HepG2 (cell line): ENCODE results near the gene JOSD1. TPM values are rescaled to one million over a fixed set of nuclear protein-coding genes. Genes with fewer than 3 reads are reported as not detected.

Experiments used
- ETV5 ChIP-seq: IDR thresholded peaks from 2 replicates; pipeline ENCODE4 v1.6.1; 2018; ENCODE audit warnings: missing biosample characterization, missing genetic modification reagents, inconsistent platforms, borderline replicate concordance
- GATAD2A ChIP-seq: IDR thresholded peaks from 2 replicates; pipeline ENCODE4 v1.6.1; 2016
- HNF4A ChIP-seq: sonication (generic); formaldehyde crosslinking; IDR thresholded peaks from 2 replicates; pipeline ENCODE4 v1.4.0; 2020; ENCODE audit warnings: missing genetic modification reagents
- HNF4G ChIP-seq, 2 experiments: sonication (generic) in 1 of 2; formaldehyde crosslinking in 1 of 2; IDR thresholded peaks; 2 replicates each; pipeline versions ENCODE4 v1.4.0 to v1.6.1; 2011 to 2020; ENCODE audit warnings: borderline replicate concordance in 2 of 2, low read depth in 2 of 2, mild to moderate bottlenecking in 2 of 2, low read length in 1 of 2, missing genetic modification reagents in 1 of 2, moderate library complexity in 1 of 2
- HOXA3 ChIP-seq: sonication (generic); formaldehyde crosslinking; IDR thresholded peaks from 2 replicates; pipeline ENCODE4 v1.5.0; 2020; ENCODE audit warnings: missing genetic modification reagents
- LBX2 ChIP-seq: sonication (generic); formaldehyde crosslinking; IDR thresholded peaks from 2 replicates; pipeline ENCODE4 v1.5.0; 2020; ENCODE audit warnings: missing genetic modification reagents, mild to moderate bottlenecking, borderline replicate concordance
- MEIS2 ChIP-seq: sonication (generic); formaldehyde crosslinking; IDR thresholded peaks from 2 replicates; pipeline ENCODE4 v1.9.0; 2021; ENCODE audit warnings: mild to moderate bottlenecking, missing genetic modification reagents
- POLR2A ChIP-seq, 2 experiments: IDR thresholded peaks; 2 replicates each; pipeline ENCODE4 v1.6.1; 2011; ENCODE audit warnings: low read depth in 2 of 2, low read length in 2 of 2, mild to moderate bottlenecking in 1 of 2, moderate library complexity in 1 of 2; ENCODE audit not compliant: insufficient read depth in 1 of 2
- SP140L ChIP-seq: sonication (generic); formaldehyde crosslinking; IDR thresholded peaks from 2 replicates; pipeline ENCODE4 v1.4.0; 2020; ENCODE audit warnings: missing genetic modification reagents, borderline replicate concordance
- SRF ChIP-seq: IDR thresholded peaks from 2 replicates; pipeline ENCODE4 v1.6.1; 2011; ENCODE audit warnings: mild to moderate bottlenecking, low read depth, low read length, moderate library complexity
- THAP7 ChIP-seq: sonication (generic); formaldehyde crosslinking; IDR thresholded peaks from 2 replicates; pipeline ENCODE4 v1.8.1; 2023; ENCODE audit warnings: mild to moderate bottlenecking, missing genetic modification reagents
- ZBTB38 ChIP-seq: sonication (generic); formaldehyde crosslinking; IDR thresholded peaks from 2 replicates; pipeline ENCODE4 v1.5.1; 2020; ENCODE audit warnings: mild to moderate bottlenecking, missing genetic modification reagents
- ZNF263 ChIP-seq: sonication (generic); formaldehyde crosslinking; IDR thresholded peaks from 2 replicates; pipeline ENCODE4 v1.4.0; 2020; ENCODE audit warnings: missing genetic modification reagents
- ZNF564 ChIP-seq: sonication (generic); formaldehyde crosslinking; IDR thresholded peaks from 2 replicates; pipeline ENCODE4 v1.8.1; 2023; ENCODE audit warnings: mild to moderate bottlenecking, missing genetic modification reagents
- ZNF616 ChIP-seq: sonication (generic); formaldehyde crosslinking; IDR thresholded peaks from 2 replicates; pipeline ENCODE4 v1.5.0; 2020; ENCODE audit warnings: low read depth, mild to moderate bottlenecking, missing genetic modification reagents
- ZNF781 ChIP-seq: sonication (generic); formaldehyde crosslinking; IDR thresholded peaks from 2 replicates; pipeline ENCODE4 v1.5.1; 2020; ENCODE audit warnings: borderline replicate concordance, mild to moderate bottlenecking, missing genetic modification reagents; ENCODE audit errors: not compliant biosample characterization
- ZNF792 ChIP-seq: IDR thresholded peaks from 2 replicates; pipeline ENCODE4 v1.6.1; 2016
- polyA plus RNA-seq, 8 experiments: library from polyadenylated mRNA; depleted of rRNA in 3 of 8; stranded (reverse) in 7 of 8; unstranded in 1 of 8; fragments of >200 nt; fragmentation: Illumina TruSeq in 4 of 8; extraction: Trizol in 4 of 8; gene quantifications; 2 replicates each; pipeline versions ENCODE4 v1.2.1 to v1.2.3, GENCODE V29; 2011 to 2016; ENCODE audit warnings: low read depth in 4 of 8, missing spikeins in 1 of 8, mixed read lengths in 1 of 8; ENCODE audit not compliant: insufficient read depth in 1 of 8
- total RNA-seq, 5 experiments: library from RNA; depleted of rRNA; stranded (reverse); fragments of >200 nt; fragmentation: Illumina TruSeq; extraction: Trizol; gene quantifications; 2 replicates each; pipeline ENCODE4 v1.2.3, GENCODE V29; 2016; ENCODE audit warnings: low read depth in 1 of 5
- TF ChIP-seq, protein P1 (sequence below): sonication (generic); formaldehyde crosslinking; IDR thresholded peaks from 2 replicates; pipeline ENCODE4 v1.4.0; 2020; ENCODE audit warnings: mild to moderate bottlenecking, missing genetic modification reagents, borderline replicate concordance
- TF ChIP-seq, protein P2 (sequence below): sonication (generic); formaldehyde crosslinking; IDR thresholded peaks from 2 replicates; pipeline ENCODE4 v1.4.0; 2020; ENCODE audit warnings: mild to moderate bottlenecking, missing genetic modification reagents

The JOSD1 gene
- total and polyA plus RNA-seq, 2 of the 13 experiments (the other 11 are each of a cell fraction or from before 2014, with no cell fraction given), result 31.7 to 38.4 TPM

GRCh38 chr22:38728871-38729796 lies 28.4 kb upstream of the JOSD1 start (continued):
- TF ChIP-seq ZNF564 (CRISPR knock-in tag) (no peak), HOXA3 (CRISPR knock-in tag) (peak; percentile 30; the same call in 1 of the 2 replicates), POLR2A (IDR thresholded peaks at IDR 0.05; ENCODE audit: insufficient read depth in 1 of 2, low read depth in 2 of 2, low read length in 2 of 2) (0 out of 4 replicates have a peak, but pooled peaks of 1 of the 2 experiments have one; percentile 27), HNF4A (CRISPR knock-in tag) (peak; percentile 87), ZNF263 (CRISPR knock-in tag) (0 out of 2 replicates have a peak, but pooled peaks have one; percentile 50), MEIS2 (CRISPR knock-in tag) (0 out of 2 replicates have a peak, but pooled peaks have one; percentile 23), SRF (peak; percentile 69; the same call in 1 of the 2 replicates), ZNF616 (CRISPR knock-in tag) (0 out of 2 replicates have a peak, but pooled peaks have one; percentile 38), SP140L (CRISPR knock-in tag) (no peak), HNF4G (IDR thresholded peaks at IDR 0.05; ENCODE audit: borderline replicate concordance, low read depth, low read length) (peak; percentile 66; the same call in 1 of the 2 replicates), HNF4G (CRISPR knock-in tag; IDR thresholded peaks at IDR 0.05; ENCODE audit: borderline replicate concordance, low read depth) (no peak), ETV5 (CRISPR knock-in tag) (peak; percentile 58; the same call in 1 of the 2 replicates), GATAD2A (no peak), ZNF781 (CRISPR knock-in tag) (no peak), ZNF792 (0 out of 2 replicates have a peak, but pooled peaks have one; percentile 22), THAP7 (CRISPR knock-in tag) (peak; percentile 82; the same call in 1 of the 2 replicates), LBX2 (CRISPR knock-in tag) (0 out of 2 replicates have a peak, but pooled peaks have one; percentile 56), ZBTB38 (CRISPR knock-in tag) (peak; percentile 40; the same call in 1 of the 2 replicates)
- TF ChIP-seq, protein P1, sequence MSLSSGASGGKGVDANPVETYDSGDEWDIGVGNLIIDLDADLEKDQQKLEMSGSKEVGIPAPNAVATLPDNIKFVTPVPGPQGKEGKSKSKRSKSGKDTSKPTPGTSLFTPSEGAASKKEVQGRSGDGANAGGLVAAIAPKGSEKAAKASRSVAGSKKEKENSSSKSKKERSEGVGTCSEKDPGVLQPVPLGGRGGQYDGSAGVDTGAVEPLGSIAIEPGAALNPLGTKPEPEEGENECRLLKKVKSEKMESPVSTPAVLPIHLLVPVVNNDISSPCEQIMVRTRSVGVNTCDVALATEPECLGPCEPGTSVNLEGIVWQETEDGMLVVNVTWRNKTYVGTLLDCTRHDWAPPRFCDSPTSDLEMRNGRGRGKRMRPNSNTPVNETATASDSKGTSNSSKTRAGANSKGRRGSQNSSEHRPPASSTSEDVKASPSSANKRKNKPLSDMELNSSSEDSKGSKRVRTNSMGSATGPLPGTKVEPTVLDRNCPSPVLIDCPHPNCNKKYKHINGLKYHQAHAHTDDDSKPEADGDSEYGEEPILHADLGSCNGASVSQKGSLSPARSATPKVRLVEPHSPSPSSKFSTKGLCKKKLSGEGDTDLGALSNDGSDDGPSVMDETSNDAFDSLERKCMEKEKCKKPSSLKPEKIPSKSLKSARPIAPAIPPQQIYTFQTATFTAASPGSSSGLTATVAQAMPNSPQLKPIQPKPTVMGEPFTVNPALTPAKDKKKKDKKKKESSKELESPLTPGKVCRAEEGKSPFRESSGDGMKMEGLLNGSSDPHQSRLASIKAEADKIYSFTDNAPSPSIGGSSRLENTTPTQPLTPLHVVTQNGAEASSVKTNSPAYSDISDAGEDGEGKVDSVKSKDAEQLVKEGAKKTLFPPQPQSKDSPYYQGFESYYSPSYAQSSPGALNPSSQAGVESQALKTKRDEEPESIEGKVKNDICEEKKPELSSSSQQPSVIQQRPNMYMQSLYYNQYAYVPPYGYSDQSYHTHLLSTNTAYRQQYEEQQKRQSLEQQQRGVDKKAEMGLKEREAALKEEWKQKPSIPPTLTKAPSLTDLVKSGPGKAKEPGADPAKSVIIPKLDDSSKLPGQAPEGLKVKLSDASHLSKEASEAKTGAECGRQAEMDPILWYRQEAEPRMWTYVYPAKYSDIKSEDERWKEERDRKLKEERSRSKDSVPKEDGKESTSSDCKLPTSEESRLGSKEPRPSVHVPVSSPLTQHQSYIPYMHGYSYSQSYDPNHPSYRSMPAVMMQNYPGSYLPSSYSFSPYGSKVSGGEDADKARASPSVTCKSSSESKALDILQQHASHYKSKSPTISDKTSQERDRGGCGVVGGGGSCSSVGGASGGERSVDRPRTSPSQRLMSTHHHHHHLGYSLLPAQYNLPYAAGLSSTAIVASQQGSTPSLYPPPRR, result peak; percentile 24; the same call in 1 of the 2 replicates
- TF ChIP-seq, protein P2, sequence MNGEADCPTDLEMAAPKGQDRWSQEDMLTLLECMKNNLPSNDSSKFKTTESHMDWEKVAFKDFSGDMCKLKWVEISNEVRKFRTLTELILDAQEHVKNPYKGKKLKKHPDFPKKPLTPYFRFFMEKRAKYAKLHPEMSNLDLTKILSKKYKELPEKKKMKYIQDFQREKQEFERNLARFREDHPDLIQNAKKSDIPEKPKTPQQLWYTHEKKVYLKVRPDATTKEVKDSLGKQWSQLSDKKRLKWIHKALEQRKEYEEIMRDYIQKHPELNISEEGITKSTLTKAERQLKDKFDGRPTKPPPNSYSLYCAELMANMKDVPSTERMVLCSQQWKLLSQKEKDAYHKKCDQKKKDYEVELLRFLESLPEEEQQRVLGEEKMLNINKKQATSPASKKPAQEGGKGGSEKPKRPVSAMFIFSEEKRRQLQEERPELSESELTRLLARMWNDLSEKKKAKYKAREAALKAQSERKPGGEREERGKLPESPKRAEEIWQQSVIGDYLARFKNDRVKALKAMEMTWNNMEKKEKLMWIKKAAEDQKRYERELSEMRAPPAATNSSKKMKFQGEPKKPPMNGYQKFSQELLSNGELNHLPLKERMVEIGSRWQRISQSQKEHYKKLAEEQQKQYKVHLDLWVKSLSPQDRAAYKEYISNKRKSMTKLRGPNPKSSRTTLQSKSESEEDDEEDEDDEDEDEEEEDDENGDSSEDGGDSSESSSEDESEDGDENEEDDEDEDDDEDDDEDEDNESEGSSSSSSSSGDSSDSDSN (CRISPR knock-in tag), result peak; percentile 25; the same call in 1 of the 2 replicates
